Dedifferentiated amniotic fluid mesenchymal stem cell (primary cell): ENCODE data around the gene MGRN1.

Source experiments
- DNase-seq: peaks from one replicate; pipeline ENCODE4 v3.0.0-alpha.2; 2016; ENCODE audit errors: extremely low spot score

The MGRN1 gene

DNA sequence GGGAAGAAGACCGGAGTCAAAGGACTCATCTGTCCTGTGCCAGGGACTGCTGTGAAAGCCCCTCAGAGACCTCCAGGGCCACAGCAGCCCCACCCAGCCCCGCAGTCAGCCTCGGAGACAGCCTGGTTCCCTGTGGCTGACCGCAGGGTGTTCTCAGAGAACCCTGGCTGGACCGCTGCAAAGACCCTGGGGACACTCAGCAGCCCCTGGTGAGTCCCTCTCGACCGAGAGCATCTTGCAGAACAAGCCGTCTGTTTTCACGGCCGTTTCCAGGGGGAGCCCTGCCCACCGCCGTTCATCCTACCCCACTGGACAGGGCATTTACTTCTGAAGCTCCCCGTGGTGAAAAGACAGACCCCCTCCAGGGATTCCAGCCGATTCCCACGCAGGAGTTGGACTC lies 20.2 kb upstream of the MGRN1 start:
- DNase-seq: no peak

DNA sequence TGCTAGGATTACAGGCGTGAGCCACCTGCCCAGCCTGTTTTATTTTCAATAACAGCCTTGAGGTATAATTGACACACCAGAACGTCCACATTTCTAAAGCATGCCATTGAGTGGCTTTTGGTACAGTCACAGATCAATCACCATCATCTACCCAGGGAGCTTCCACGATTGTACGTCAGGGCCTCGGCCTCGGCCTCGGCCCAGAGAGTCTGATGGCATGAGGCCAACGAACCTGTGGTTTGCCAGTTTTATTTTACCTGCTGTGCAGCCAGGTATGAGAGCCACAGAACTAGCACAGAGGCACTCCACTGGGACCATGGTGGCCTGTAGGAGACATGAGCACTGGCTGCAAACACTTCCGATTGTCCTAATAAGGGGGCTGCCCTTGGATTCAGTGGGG lies 18.3 kb upstream of the MGRN1 start:
- no peak for DNase-seq

- DNase-seq: no peak
Measured at GRCh38 chr16:4607841-4608703, 16.6 kb upstream of the MGRN1 start.

DNA sequence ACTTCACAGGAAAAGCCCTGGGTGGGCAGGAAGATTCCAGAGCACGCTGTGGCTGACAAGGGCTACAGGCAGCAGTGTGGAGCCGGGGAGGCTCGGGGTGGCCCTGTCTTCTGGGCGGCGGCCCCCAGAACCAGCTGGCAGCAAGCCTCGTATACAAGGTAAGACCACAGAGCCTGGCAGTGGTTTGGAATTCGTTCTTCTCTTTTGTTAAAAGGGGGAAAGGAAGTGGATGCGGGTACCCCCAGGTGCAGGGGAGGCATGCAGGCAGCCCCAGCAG lies 16.0 kb upstream of the MGRN1 start:
- DNase-seq: no peak

DNA sequence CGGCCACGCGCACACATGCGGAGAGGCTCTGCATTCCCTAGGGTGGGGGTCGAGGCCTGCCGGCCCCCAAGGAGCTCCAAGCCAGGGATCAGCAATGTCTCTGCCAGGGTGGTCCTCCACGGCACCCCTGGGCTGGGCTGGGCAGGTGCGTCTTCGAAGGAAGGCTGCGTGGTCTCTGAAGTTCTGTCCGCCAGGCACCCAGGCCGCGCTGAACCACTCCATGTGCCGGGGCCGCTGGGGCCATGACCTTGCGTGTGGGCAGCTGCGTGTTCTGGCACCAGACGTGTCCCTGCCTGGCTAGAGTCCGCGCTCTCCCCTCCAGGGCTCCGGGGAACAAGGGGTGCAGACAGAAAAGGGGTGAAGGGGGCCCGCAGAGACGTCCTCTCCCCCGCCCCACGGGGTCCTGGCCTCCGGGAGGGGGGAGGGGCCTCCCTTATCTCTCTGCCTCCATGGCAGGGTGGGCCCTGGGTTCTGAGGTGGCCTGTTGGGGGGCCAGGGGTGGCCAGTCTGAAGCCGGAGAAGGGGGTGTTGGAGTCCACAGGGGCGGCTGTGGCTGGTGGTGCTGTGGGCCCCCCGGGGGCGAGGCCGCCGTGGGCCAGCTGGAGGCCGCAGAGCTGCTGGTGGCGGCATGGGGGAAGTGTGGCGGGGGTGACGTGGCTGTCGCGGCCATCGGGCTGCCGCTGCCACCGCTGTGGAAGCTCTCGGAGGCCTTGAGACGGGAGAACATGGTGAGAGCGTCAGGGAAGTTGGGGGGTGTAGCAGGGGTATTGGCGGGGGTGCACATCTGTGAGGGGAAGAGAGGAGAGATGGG lies 15.2 kb upstream of the MGRN1 start:
- no peak for DNase-seq

GRCh38 chr16:4610011-4611005 lies 14.3 kb upstream of the MGRN1 start:
- DNase-seq: no peak

- no peak for DNase-seq
Measured at GRCh38 chr16:4611337-4612021, 13.1 kb upstream of the MGRN1 start.

DNA sequence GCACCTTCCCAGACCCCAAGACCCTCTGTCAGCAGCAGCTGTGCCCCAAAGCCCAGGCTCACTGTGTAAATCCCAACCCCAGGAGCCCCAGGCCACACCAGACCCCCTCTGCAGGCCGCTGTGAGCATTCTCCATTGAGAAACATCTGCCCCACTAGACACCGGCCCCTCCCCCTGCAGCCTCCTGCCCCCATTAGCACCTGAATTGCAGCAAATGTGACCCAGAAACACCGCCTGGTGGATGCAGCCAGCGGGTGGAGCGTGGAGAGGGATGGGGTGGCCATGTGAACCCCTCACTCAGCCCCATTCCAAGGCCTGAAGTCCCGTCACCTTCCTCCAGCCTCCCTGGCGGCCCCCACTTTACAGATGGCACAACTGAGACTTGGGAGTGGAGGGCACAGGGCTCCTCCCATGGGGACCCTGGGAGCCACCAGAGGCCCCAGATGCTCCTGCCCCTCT lies 12.1 kb upstream of the MGRN1 start:
- no peak for DNase-seq

DNA sequence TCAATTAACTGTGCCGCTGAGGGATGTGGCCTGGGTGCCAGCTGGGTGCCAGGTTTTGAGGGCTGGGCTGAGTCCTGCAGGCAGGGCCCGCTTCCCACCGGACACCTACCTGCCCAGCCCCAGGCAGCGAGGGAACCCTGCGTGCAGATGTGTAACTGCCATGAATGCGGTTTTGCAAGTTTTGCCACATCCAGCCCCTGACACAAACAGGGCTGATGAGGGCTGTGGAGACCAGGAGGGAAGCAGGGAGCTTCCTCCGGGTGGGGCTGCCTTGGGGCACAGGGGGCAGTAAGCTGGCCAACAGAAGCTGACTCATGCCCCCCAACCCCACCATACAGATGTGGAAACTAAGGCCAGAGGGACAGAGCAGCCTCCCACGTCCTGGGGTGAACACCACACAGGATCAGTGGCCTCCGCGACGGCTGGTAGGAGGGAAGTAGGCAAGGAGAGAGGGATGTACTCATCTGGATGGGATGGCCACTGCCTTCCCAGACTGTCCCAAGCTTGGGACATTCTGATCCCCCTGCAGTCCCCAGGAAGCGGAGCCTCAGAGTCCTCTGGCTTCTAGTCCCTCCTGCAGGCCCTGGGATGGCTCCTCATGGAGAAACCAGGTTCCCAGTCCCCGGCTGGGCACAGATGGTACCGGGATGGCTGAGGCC lies 11.5 kb upstream of the MGRN1 start:
- DNase-seq: no peak

GRCh38 chr16:4613636-4614570 lies 10.7 kb upstream of the MGRN1 start:
- no peak for DNase-seq

- DNase-seq: peak; percentile 85
Measured at GRCh38 chr16:4614571-4615383, 9.8 kb upstream of the MGRN1 start, which contains the start of gene UBALD1. TSS of gene UBALD1 (minus strand) at chr16:4614888. CDS start at chr16:4614797, 91 bp downstream.

DNA sequence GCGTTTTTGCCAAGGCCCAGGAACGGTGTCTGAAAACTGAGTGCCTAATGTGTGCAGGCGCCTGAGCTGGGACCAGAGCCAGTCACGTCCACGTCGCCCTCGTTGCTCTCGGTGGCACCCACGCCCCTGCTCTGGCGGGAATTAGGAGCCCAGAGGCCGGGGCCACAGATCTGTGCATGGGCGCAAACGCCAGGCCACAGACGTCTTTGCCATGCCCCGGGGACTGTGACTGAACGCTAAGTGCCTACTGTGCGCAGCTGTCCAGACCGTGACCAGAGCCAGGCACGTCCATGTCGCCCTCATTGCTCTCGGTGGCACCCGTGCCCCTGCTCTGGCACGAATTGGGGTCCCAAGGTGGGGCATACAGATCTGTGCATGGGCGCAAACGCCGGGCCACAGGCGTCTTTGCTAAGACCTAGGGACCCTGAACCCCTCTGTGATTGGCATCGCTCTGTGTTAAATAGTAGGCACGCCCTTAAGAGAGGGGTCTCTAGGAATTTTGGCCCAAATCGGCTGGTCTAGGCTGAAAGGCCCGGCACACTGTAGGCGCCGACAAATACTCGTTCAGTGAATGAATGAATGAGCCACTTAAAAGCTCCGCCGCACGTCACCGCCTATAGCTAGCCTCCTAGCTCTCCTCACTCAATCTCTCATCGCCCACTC lies 9.1 kb upstream of the MGRN1 start:
- no peak for DNase-seq

- DNase-seq: peak; percentile 100
Measured at GRCh38 chr16:4616047-4616811, 8.4 kb upstream of the MGRN1 start.

DNA sequence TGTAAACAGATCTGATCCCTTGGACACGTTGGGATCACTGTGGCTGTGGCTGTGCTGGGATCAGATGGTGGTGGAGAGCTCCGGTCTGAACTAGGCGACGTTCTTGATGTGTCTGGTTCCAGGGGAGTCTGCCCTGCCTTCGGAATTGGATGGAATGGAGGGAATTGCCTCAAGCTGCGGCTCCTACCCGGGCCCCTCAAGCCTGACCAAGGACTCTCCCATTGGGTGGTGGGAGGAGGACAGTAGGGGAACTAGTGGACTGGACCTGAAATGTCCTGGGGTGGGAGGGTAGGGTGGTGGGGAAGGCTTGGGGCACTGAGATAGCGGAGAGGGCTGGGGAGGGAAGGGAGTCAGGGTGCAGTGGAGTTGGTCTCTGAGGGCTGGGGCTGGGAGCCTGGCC lies 6.7 kb upstream of the MGRN1 start:
- DNase-seq: no peak

GRCh38 chr16:4618645-4619418 lies 5.8 kb upstream of the MGRN1 start:
- DNase-seq: no peak

GRCh38 chr16:4623593-4623992 lies 1.0 kb upstream of the MGRN1 start:
- DNase-seq: no peak
